GM12878 (cell line): Measurements from ENCODE around the gene DNAJC18. TPM values are rescaled to one million over a fixed set of nuclear protein-coding genes. Genes with fewer than 3 reads are reported as not detected.

ENCODE experiments used
- ESRRA ChIP-seq: IDR thresholded peaks from 2 replicates; pipeline ENCODE4 v1.6.1; 2012; ENCODE audit warnings: mild to moderate bottlenecking, low read length, improper control_type of control experiment
- HDGF ChIP-seq: fragments of 450-650 bp; IDR thresholded peaks from 2 replicates; pipeline ENCODE4 v1.6.1; 2016; ENCODE audit warnings: antibody characterized with exemption
- IRF4 ChIP-seq: IDR thresholded peaks from 2 replicates; pipeline ENCODE4 v1.6.1; 2011; ENCODE audit warnings: low read depth, low read length
- KDM1A ChIP-seq: fragments of 200-600 bp; sonication (generic); IDR thresholded peaks from 2 replicates; pipeline ENCODE4 v1.6.1; 2016; ENCODE audit warnings: borderline replicate concordance
- MTA3 ChIP-seq: IDR thresholded peaks from 2 replicates; pipeline ENCODE4 v1.6.1; 2012; ENCODE audit warnings: low read length, inconsistent platforms, borderline replicate concordance
- NBN ChIP-seq: fragments of 450-650 bp; IDR thresholded peaks from 2 replicates; pipeline ENCODE4 v1.6.1; 2016
- NFIC ChIP-seq: IDR thresholded peaks from 2 replicates; pipeline ENCODE4 v1.6.1; 2012; ENCODE audit warnings: low read depth, mild to moderate bottlenecking, inconsistent platforms, low read length, moderate library complexity
- NR2C2 ChIP-seq: IDR thresholded peaks from 2 replicates; pipeline ENCODE4 v1.6.1; 2011; ENCODE audit warnings: borderline replicate concordance, low read depth; ENCODE audit not compliant: control insufficient read depth, insufficient read length
- POU2F2 ChIP-seq: IDR thresholded peaks from 3 replicates; pipeline ENCODE4 v1.6.1; 2011; ENCODE audit warnings: low read depth, mild to moderate bottlenecking, low read length, borderline replicate concordance
- RB1 ChIP-seq: fragments of 450-650 bp; formaldehyde crosslinking; IDR thresholded peaks from 2 replicates; pipeline ENCODE4 v1.6.1; 2017; ENCODE audit warnings: mild to moderate bottlenecking, borderline replicate concordance
- RBBP5 ChIP-seq: fragments of 200-600 bp; sonication (generic); conservative IDR thresholded peaks from 2 replicates; pipeline ENCODE4 v1.6.1; 2016
- SMC3 ChIP-seq: IDR thresholded peaks from 2 replicates; pipeline ENCODE4 v1.6.1; 2011; ENCODE audit warnings: low read length, improper control_type of control experiment, borderline replicate concordance
- SREBF1 ChIP-seq: IDR thresholded peaks from 2 replicates; pipeline ENCODE4 v1.6.1; 2012; ENCODE audit warnings: mild to moderate bottlenecking, low read length
- SRF ChIP-seq, 2 experiments: IDR thresholded peaks; 2 replicates each; pipeline ENCODE4 v1.6.1; 2011; ENCODE audit warnings: low read depth in 2 of 2, low read length in 2 of 2, mild to moderate bottlenecking in 1 of 2, moderate library complexity in 1 of 2
- WRNIP1 ChIP-seq: IDR thresholded peaks from 2 replicates; pipeline ENCODE4 v1.6.1; 2011; ENCODE audit warnings: low read depth, low read length, improper control_type of control experiment, borderline replicate concordance
- polyA plus RNA-seq, 11 experiments: library from polyadenylated mRNA; depleted of rRNA in 4 of 11; unstranded in 6 of 11; stranded (reverse) in 5 of 11; fragments of >200 nt; fragmentation: Nextera tagmentation in 4 of 11; fragmentation: Illumina TruSeq in 1 of 11; extraction: Ambion mirVana in 4 of 11; extraction: Trizol in 1 of 11; gene quantifications; 1 replicate in 1 of 11; 2 replicates in 10 of 11; pipeline versions ENCODE4 v1.2.1 to v1.2.3, GENCODE V29; 2011 to 2016; ENCODE audit warnings: inconsistent platforms in 2 of 11, missing spikeins in 2 of 11, low read depth in 1 of 11
- total RNA-seq, 4 experiments: library from RNA; depleted of rRNA in 3 of 4; stranded (reverse); fragments of >200 nt in 3 of 4; fragmentation: Illumina TruSeq in 1 of 4; extraction: Trizol in 1 of 4; gene quantifications; 2 replicates each; pipeline versions ENCODE4 v1.2.1 to v1.2.3, GENCODE V29; 2013 to 2021
- TF ChIP-seq, protein P1 (sequence below): fragments of 450-650 bp; formaldehyde crosslinking; IDR thresholded peaks from 2 replicates; pipeline ENCODE4 v1.4.0; 2020; ENCODE audit warnings: mild to moderate bottlenecking, moderate library complexity
- TF ChIP-seq, protein P2 (sequence below): fragments of 450-650 bp; formaldehyde crosslinking; IDR thresholded peaks from 2 replicates; pipeline ENCODE4 v1.4.0; 2022; ENCODE audit warnings: mild to moderate bottlenecking, moderate library complexity
- TF ChIP-seq, protein P3 (sequence below): fragments of 450-650 bp; IDR thresholded peaks from 2 replicates; pipeline ENCODE4 v1.6.1; 2017; ENCODE audit warnings: antibody characterized with exemption, mild to moderate bottlenecking, moderate library complexity
- TF ChIP-seq, protein P4 (sequence below): IDR thresholded peaks from 2 replicates; pipeline ENCODE4 v1.6.1; 2011; ENCODE audit warnings: low read depth, low read length, improper control_type of control experiment, borderline replicate concordance

Gene DNAJC18
- total and polyA plus RNA-seq, 10 of the 15 experiments (the other 5 are each of a cell fraction or from before 2014, with no cell fraction given), result 6.4 to 26.7 (median 17.7) TPM

DNA sequence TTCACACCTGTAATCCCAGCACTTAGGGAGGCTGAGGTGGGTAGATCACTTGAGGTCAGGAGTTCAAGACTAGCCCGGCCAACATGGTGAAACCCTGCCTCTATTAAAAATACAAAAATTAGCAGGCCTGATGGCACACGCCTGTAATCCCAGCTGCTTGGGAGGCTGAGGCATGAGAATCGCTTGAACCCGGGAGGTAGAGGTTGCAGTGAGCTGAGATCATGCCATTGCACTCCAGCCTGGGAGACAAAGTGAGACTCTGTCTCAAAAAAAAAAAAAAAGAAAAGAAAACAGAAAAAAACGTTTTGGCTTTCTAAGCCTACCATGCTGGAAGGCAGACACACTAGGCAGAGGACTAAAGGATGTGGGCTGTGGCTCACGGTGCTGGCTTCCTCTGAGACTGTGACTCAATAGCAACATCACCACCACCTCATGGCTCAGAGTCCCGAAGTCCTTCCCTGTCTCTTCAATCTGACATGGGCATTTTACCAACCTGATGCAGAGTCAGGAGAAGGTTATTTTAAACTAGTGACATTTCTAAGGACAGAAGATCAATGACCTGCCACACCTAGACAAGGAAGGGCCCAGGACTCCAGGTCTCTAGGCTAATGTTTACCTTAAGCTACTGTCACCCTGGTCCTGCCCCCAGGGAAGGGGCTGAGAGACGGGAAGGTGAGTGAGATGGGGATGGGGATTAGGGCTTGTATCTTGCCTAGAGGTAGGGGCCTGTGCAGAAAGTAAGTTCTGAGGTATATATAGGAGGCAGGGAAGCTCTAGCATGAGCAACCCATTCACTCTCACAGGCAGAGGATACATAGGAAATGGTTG is 19.5 kb upstream of the DNAJC18 start (continued):
- TF ChIP-seq, protein P1, sequence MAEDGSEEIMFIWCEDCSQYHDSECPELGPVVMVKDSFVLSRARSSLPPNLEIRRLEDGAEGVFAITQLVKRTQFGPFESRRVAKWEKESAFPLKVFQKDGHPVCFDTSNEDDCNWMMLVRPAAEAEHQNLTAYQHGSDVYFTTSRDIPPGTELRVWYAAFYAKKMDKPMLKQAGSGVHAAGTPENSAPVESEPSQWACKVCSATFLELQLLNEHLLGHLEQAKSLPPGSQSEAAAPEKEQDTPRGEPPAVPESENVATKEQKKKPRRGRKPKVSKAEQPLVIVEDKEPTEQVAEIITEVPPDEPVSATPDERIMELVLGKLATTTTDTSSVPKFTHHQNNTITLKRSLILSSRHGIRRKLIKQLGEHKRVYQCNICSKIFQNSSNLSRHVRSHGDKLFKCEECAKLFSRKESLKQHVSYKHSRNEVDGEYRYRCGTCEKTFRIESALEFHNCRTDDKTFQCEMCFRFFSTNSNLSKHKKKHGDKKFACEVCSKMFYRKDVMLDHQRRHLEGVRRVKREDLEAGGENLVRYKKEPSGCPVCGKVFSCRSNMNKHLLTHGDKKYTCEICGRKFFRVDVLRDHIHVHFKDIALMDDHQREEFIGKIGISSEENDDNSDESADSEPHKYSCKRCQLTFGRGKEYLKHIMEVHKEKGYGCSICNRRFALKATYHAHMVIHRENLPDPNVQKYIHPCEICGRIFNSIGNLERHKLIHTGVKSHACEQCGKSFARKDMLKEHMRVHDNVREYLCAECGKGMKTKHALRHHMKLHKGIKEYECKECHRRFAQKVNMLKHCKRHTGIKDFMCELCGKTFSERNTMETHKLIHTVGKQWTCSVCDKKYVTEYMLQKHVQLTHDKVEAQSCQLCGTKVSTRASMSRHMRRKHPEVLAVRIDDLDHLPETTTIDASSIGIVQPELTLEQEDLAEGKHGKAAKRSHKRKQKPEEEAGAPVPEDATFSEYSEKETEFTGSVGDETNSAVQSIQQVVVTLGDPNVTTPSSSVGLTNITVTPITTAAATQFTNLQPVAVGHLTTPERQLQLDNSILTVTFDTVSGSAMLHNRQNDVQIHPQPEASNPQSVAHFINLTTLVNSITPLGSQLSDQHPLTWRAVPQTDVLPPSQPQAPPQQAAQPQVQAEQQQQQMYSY (CRISPR knock-in tag), result no peak
- peak; percentile 64 for TF ChIP-seq HDGF
- TF ChIP-seq KDM1A, result no peak
- no peak for TF ChIP-seq RBBP5
- TF ChIP-seq ESRRA, result no peak
- 0 out of 2 replicates have a peak, but pooled peaks have one; percentile 30 for TF ChIP-seq NBN
- TF ChIP-seq, protein P2, sequence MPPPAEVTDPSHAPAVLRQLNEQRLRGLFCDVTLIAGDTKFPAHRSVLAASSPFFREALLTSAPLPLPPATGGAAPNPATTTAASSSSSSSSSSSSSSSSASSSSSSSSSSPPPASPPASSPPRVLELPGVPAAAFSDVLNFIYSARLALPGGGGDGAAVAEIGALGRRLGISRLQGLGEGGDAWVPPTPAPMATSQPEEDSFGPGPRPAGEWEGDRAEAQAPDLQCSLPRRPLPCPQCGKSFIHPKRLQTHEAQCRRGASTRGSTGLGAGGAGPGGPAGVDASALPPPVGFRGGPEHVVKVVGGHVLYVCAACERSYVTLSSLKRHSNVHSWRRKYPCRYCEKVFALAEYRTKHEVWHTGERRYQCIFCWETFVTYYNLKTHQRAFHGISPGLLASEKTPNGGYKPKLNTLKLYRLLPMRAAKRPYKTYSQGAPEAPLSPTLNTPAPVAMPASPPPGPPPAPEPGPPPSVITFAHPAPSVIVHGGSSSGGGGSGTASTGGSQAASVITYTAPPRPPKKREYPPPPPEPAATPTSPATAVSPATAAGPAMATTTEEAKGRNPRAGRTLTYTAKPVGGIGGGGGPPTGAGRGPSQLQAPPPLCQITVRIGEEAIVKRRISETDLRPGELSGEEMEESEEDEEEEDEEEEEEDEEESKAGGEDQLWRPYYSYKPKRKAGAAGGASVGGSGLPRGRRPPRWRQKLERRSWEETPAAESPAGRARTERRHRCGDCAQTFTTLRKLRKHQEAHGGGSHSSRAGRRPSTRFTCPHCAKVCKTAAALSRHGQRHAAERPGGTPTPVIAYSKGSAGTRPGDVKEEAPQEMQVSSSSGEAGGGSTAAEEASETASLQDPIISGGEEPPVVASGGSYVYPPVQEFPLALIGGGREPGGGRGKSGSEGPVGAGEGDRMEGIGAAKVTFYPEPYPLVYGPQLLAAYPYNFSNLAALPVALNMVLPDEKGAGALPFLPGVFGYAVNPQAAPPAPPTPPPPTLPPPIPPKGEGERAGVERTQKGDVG (CRISPR knock-in tag), result no peak
- TF ChIP-seq SRF (IDR thresholded peaks at IDR 0.05; ENCODE audit: low read depth in 2 of 2, low read length in 2 of 2), result no peak
- TF ChIP-seq IRF4, result no peak
- no peak for TF ChIP-seq RB1
- TF ChIP-seq MTA3, result no peak
- no peak for TF ChIP-seq SMC3
- no peak for TF ChIP-seq POU2F2
- TF ChIP-seq SREBF1, result no peak
- TF ChIP-seq NR2C2, result no peak
- TF ChIP-seq, protein P3, sequence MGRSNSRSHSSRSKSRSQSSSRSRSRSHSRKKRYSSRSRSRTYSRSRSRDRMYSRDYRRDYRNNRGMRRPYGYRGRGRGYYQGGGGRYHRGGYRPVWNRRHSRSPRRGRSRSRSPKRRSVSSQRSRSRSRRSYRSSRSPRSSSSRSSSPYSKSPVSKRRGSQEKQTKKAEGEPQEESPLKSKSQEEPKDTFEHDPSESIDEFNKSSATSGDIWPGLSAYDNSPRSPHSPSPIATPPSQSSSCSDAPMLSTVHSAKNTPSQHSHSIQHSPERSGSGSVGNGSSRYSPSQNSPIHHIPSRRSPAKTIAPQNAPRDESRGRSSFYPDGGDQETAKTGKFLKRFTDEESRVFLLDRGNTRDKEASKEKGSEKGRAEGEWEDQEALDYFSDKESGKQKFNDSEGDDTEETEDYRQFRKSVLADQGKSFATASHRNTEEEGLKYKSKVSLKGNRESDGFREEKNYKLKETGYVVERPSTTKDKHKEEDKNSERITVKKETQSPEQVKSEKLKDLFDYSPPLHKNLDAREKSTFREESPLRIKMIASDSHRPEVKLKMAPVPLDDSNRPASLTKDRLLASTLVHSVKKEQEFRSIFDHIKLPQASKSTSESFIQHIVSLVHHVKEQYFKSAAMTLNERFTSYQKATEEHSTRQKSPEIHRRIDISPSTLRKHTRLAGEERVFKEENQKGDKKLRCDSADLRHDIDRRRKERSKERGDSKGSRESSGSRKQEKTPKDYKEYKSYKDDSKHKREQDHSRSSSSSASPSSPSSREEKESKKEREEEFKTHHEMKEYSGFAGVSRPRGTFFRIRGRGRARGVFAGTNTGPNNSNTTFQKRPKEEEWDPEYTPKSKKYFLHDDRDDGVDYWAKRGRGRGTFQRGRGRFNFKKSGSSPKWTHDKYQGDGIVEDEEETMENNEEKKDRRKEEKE, result no peak
- no peak for TF ChIP-seq WRNIP1
- no peak for TF ChIP-seq NFIC
- TF ChIP-seq, protein P4, sequence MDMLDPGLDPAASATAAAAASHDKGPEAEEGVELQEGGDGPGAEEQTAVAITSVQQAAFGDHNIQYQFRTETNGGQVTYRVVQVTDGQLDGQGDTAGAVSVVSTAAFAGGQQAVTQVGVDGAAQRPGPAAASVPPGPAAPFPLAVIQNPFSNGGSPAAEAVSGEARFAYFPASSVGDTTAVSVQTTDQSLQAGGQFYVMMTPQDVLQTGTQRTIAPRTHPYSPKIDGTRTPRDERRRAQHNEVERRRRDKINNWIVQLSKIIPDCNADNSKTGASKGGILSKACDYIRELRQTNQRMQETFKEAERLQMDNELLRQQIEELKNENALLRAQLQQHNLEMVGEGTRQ, result no peak
